ENCODE data around the gene IL12RB1.

Gene IL12RB1

GRCh38 chr19:18096258-18096657 lies 9.5 kb upstream of the IL12RB1 start:
- no peaks in the 10 kb centered on the region for H3K36me3 ChIP-seq (ENCODE audit: low read length)
- H3K4me2 ChIP-seq (ENCODE audit: low read depth, low read length, poor library complexity, severe bottlenecking), result no peak overlapping the region
- peak overlapping the region; percentile 40 for H3K27ac ChIP-seq (ENCODE audit: low read depth, low read length)
- H3F3A ChIP-seq (ENCODE audit: insufficient read depth), result peaks cover 61% of the 10 kb centered on the region
- H3K27me3 ChIP-seq (ENCODE audit: low read length), result no peaks in the 10 kb centered on the region
- H2AFZ ChIP-seq (ENCODE audit: low read depth, low read length, severe bottlenecking), result no peak overlapping the region
- H3K9me3 ChIP-seq (ENCODE audit: insufficient read depth, low read length), result no peaks in the 10 kb centered on the region
- 0 out of 2 replicates have a peak overlapping the region, but pooled peaks have one; percentile 6 for H3K9ac ChIP-seq (ENCODE audit: low read length)
- peaks cover 41% of the 10 kb centered on the region for H3K79me2 ChIP-seq (ENCODE audit: insufficient read depth, low read length)
- no peaks in the 10 kb centered on the region for H3K9me2 ChIP-seq (replicated peaks; ENCODE audit: insufficient read depth, low read length)
- H4K20me1 ChIP-seq (ENCODE audit: low read depth, low read length), result no peaks in the 10 kb centered on the region
- H3K4me3 ChIP-seq (ENCODE audit: insufficient read depth, low read length, poor library complexity, severe bottlenecking), result no peak overlapping the region
- TF ChIP-seq CTCF (IDR thresholded peaks at IDR 0.05; ENCODE audit: insufficient read depth, low read length, poor library complexity, severe bottlenecking), result no peak
- no peak for TF ChIP-seq EZH2phosphoT487 (conservative IDR thresholded peaks at IDR 0.05; ENCODE audit: low read length)

- Histone ChIP-seq H3K36me3 (ENCODE audit: low read length) (no peaks in the 10 kb centered on the region), H3K4me3 (ENCODE audit: insufficient read depth, low read length, poor library complexity, severe bottlenecking) (no peak overlapping the region), H2AFZ (ENCODE audit: low read depth, low read length, severe bottlenecking) (no peak overlapping the region), H3K79me2 (ENCODE audit: insufficient read depth, low read length) (peaks cover 47% of the 10 kb centered on the region), H3K9ac (ENCODE audit: low read length) (no peak overlapping the region), H3K9me3 (ENCODE audit: insufficient read depth, low read length) (no peaks in the 10 kb centered on the region), H3K27me3 (ENCODE audit: low read length) (no peaks in the 10 kb centered on the region), H4K20me1 (ENCODE audit: low read depth, low read length) (no peaks in the 10 kb centered on the region), H3K27ac (ENCODE audit: low read depth, low read length) (peak overlapping the region; percentile 14), H3K9me2 (replicated peaks; ENCODE audit: insufficient read depth, low read length) (no peaks in the 10 kb centered on the region), H3K4me2 (ENCODE audit: low read depth, low read length, poor library complexity, severe bottlenecking) (no peak overlapping the region), H3F3A (ENCODE audit: insufficient read depth) (peaks cover 70% of the 10 kb centered on the region)
- TF ChIP-seq CTCF (IDR thresholded peaks at IDR 0.05; ENCODE audit: insufficient read depth, low read length, poor library complexity, severe bottlenecking), result no peak
- no peak for TF ChIP-seq EZH2phosphoT487 (conservative IDR thresholded peaks at IDR 0.05; ENCODE audit: low read length)
These were observed 6.9 kb upstream of the IL12RB1 start for GRCh38 chr19:18093439-18094161.

GRCh38 chr19:18091217-18091608 lies 4.5 kb upstream of the IL12RB1 start:
- Histone ChIP-seq H3K4me3 (ENCODE audit: insufficient read depth, low read length, poor library complexity, severe bottlenecking) (peak overlapping the region; percentile 18), H3K4me2 (ENCODE audit: low read depth, low read length, poor library complexity, severe bottlenecking) (peak overlapping the region; percentile 53), H3K27me3 (ENCODE audit: low read length) (no peaks in the 10 kb centered on the region), H3K79me2 (ENCODE audit: insufficient read depth, low read length) (peaks cover 27% of the 10 kb centered on the region), H3K9ac (ENCODE audit: low read length) (peak overlapping the region; percentile 50), H3K36me3 (ENCODE audit: low read length) (no peaks in the 10 kb centered on the region), H4K20me1 (ENCODE audit: low read depth, low read length) (no peaks in the 10 kb centered on the region), H3F3A (ENCODE audit: insufficient read depth) (peaks cover 61% of the 10 kb centered on the region), H3K27ac (ENCODE audit: low read depth, low read length) (peak overlapping the region; percentile 91), H3K9me2 (replicated peaks; ENCODE audit: insufficient read depth, low read length) (no peaks in the 10 kb centered on the region), H2AFZ (ENCODE audit: low read depth, low read length, severe bottlenecking) (peak overlapping the region; percentile 48), H3K9me3 (ENCODE audit: insufficient read depth, low read length) (no peaks in the 10 kb centered on the region)
- TF ChIP-seq EZH2phosphoT487 (conservative IDR thresholded peaks at IDR 0.05; ENCODE audit: low read length) (no peak), CTCF (IDR thresholded peaks at IDR 0.05; ENCODE audit: insufficient read depth, low read length, poor library complexity, severe bottlenecking) (no peak)
